ENCODE measurements around the gene FAM193A. TPM values are rescaled to one million over a fixed set of nuclear protein-coding genes. Genes with fewer than 3 reads are reported as not detected.

Gene FAM193A
- polyA plus RNA-seq, 3 donors from 2014 or later: 0.03 to 4.8 (median 0.94) TPM

DNA sequence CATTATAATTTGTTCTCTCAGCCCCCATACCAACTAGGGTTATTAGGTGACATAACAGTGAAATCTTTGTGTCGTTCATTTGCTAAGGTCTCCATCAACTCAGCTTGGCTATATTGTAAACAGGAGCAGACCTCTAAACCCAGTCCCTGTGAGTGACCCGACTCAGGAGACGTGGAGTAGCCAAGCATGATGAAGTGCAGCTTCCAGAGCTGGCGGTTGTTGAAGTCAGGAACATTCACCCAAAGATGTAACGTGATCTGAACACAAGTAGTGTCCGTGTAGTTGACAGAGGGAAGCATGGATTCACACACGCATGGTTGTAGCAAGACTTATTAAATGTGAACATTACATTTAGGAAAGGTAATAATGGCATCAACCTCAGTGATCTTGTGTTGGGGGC is 102.3 kb downstream of the FAM193A start:
- peaks cover 0 to 17% (median 4%) of the 10 kb centered on the region in 3 donors for H3K36me3 Mint-ChIP-seq
- H3K27ac Mint-ChIP-seq: no peak overlapping the region
- H3K9me3 Mint-ChIP-seq: no peaks in the 10 kb centered on the region
- H3K4me1 Mint-ChIP-seq: no peaks in the 10 kb centered on the region
- H3K4me3 Mint-ChIP-seq: no peak overlapping the region
- no peak for DNase-seq
- H3K27me3 Mint-ChIP-seq (ENCODE audit: low read depth in 3 of 3): peaks cover 0 to 3% (median 0%) of the 10 kb centered on the region in 3 donors

DNA sequence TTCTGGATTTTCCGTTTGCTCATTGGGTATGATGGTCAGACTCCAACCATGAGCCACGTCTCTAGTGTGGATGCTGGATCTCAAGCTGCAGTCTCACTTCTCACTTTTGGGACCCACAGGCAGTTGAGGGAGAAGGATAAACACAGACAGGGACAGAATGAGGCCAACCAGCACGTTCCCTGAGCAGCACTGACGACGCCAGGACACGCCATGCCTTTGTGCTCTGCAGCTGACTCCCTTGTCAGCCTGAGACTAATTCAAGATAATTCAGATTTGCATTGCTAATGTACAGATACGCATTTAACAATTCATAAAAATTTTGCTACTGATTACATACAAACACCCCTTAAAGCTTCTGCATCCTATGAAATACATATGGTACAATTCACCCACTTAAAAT is 106.5 kb downstream of the FAM193A start:
- H3K4me3 Mint-ChIP-seq: no peak overlapping the region
- no peaks in the 10 kb centered on the region for H3K9me3 Mint-ChIP-seq
- H3K27me3 Mint-ChIP-seq (ENCODE audit: low read depth in 3 of 3): peaks cover 0 to 3% (median 0%) of the 10 kb centered on the region in 3 donors
- no peak overlapping the region for H3K27ac Mint-ChIP-seq
- DNase-seq: no peak
- peaks cover 3 to 18% (median 4%) of the 10 kb centered on the region in 3 donors for H3K36me3 Mint-ChIP-seq
- H3K4me1 Mint-ChIP-seq: no peaks in the 10 kb centered on the region

GRCh38 chr4:2643555-2643954 is 107.1 kb downstream of the FAM193A start:
- Mint-ChIP-seq H3K9me3 (no peaks in the 10 kb centered on the region), H3K36me3 (peaks cover 3 to 23% (median 4%) of the 10 kb centered on the region in 3 donors), H3K27me3 (ENCODE audit: low read depth in 3 of 3) (peaks cover 0 to 1% (median 0%) of the 10 kb centered on the region in 3 donors), H3K4me3 (no peak overlapping the region), H3K27ac (peak overlapping the region in 1 of 6 donors; percentile 6), H3K4me1 (no peaks in the 10 kb centered on the region)
- no peak for DNase-seq

DNA sequence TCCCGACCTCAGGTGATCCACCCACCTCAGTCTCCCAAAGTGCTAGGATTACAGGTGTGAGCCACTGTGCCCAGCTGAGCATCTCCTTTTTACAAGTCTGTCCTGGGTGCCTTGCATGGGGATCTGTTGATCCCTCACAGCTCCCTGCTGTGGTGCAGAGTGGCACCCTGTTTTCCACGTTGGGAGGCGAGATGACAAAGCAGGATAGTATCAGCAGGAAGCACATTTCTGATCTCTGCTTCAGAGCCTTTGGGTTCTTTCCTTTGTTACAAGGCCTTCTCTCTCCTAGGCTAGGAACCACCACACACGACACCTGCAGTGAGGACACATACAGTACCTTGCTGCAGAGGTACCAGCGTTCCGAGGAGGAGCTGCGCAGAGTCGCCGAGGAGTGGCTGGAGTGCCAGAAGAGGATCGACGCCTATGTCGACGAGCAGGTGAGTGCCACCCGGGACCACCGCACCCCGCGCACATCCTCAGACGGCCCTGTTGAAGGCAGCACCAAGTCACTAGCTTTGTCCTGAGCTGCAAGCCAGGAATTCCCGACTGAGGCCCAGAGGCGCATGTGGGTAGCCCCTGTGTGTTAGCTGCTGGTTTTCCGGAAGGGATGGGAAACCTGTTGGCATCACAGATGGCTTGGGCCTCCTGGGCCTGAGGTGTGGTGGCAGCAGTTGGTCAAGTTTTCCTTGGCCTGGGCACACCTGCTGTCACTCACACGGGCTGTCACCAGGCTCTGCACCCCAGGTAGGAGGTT is 110.1 kb downstream of the FAM193A start:
- DNase-seq: no peak
- H3K9me3 Mint-ChIP-seq: no peaks in the 10 kb centered on the region
- no peak overlapping the region for H3K27ac Mint-ChIP-seq
- H3K4me3 Mint-ChIP-seq: no peak overlapping the region
- H3K27me3 Mint-ChIP-seq (ENCODE audit: low read depth in 3 of 3): no peaks in the 10 kb centered on the region
- peaks cover 5 to 6% of the 10 kb centered on the region in 2 donors for H3K4me1 Mint-ChIP-seq
- peaks cover 0 to 24% (median 8%) of the 10 kb centered on the region in 3 donors for H3K36me3 Mint-ChIP-seq

- Mint-ChIP-seq H3K4me3 (no peak overlapping the region), H3K27me3 (ENCODE audit: low read depth in 3 of 3) (no peaks in the 10 kb centered on the region), H3K27ac (no peak overlapping the region), H3K36me3 (peaks cover 0 to 23% (median 9%) of the 10 kb centered on the region in 3 donors), H3K9me3 (no peaks in the 10 kb centered on the region), H3K4me1 (peaks cover 15 to 16% of the 10 kb centered on the region in 2 donors)
- no peak for DNase-seq
Measured at GRCh38 chr4:2647403-2648158, 111.1 kb downstream of the FAM193A start.

GRCh38 chr4:2648159-2648814 is 111.8 kb downstream of the FAM193A start:
- peaks cover 18 to 20% of the 10 kb centered on the region in 2 donors for H3K4me1 Mint-ChIP-seq
- no peak overlapping the region for H3K4me3 Mint-ChIP-seq
- no peak for DNase-seq
- H3K36me3 Mint-ChIP-seq: peaks cover 0 to 23% (median 12%) of the 10 kb centered on the region in 3 donors
- H3K9me3 Mint-ChIP-seq: no peaks in the 10 kb centered on the region
- H3K27ac Mint-ChIP-seq: no peak overlapping the region
- no peaks in the 10 kb centered on the region for H3K27me3 Mint-ChIP-seq (ENCODE audit: low read depth in 3 of 3)

GRCh38 chr4:2649604-2650114 is 113.2 kb downstream of the FAM193A start:
- Mint-ChIP-seq H3K4me3 (no peak overlapping the region), H3K9me3 (no peaks in the 10 kb centered on the region), H3K27me3 (ENCODE audit: low read depth in 3 of 3) (no peaks in the 10 kb centered on the region), H3K36me3 (peaks cover 0 to 23% (median 12%) of the 10 kb centered on the region in 3 donors), H3K27ac (no peak overlapping the region), H3K4me1 (peaks cover 18 to 20% of the 10 kb centered on the region in 2 donors)
- DNase-seq: no peak

GRCh38 chr4:2650276-2650675 is 113.8 kb downstream of the FAM193A start:
- H3K27me3 Mint-ChIP-seq (ENCODE audit: low read depth in 3 of 3): no peaks in the 10 kb centered on the region
- peaks cover 18 to 20% of the 10 kb centered on the region in 2 donors for H3K4me1 Mint-ChIP-seq
- H3K27ac Mint-ChIP-seq: peak overlapping the region in 2 of 6 donors; percentile 21 to 61
- H3K9me3 Mint-ChIP-seq: no peaks in the 10 kb centered on the region
- no peak for DNase-seq
- peaks cover 0 to 20% (median 9%) of the 10 kb centered on the region in 3 donors for H3K36me3 Mint-ChIP-seq
- no peak overlapping the region for H3K4me3 Mint-ChIP-seq

DNA sequence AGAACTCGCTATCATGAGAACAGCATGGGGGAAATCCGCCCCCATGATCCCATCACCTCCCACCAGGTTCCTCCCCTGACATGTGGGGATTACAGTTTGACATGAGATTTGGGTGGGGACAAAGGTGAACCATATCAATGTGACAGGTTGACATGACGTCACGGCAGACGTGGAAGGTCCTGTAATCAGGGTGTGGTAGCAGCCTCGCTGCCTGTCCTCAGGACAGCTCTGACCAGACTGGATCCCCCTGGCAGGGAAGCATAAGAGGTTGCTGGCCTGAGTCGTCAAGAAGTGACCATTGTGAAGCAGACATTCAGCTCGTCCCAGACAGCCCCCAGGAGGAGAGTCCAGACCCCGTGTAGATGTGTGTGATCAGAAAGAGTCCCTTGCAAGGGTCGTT is 115.1 kb downstream of the FAM193A start:
- Mint-ChIP-seq H3K4me3 (peak overlapping the region in 1 of 5 donors; percentile 16), H3K27me3 (ENCODE audit: low read depth in 3 of 3) (no peaks in the 10 kb centered on the region), H3K36me3 (peaks cover 0 to 20% (median 9%) of the 10 kb centered on the region in 3 donors), H3K9me3 (no peaks in the 10 kb centered on the region), H3K27ac (peak overlapping the region in 4 of 6 donors; percentile 26 to 59 (median 40)), H3K4me1 (peaks cover 18 to 20% of the 10 kb centered on the region in 2 donors)
- no peak for DNase-seq

- Mint-ChIP-seq H3K27ac (peak overlapping the region in 4 of 6 donors; percentile 26 to 75 (median 50)), H3K9me3 (no peaks in the 10 kb centered on the region), H3K36me3 (peaks cover under 1 to 20% (median 9%) of the 10 kb centered on the region in 3 donors), H3K27me3 (ENCODE audit: low read depth in 3 of 3) (no peaks in the 10 kb centered on the region), H3K4me3 (no peak overlapping the region), H3K4me1 (peaks cover 18 to 20% of the 10 kb centered on the region in 2 donors)
- DNase-seq: no peak
Measured at GRCh38 chr4:2651998-2652397, 115.6 kb downstream of the FAM193A start.

- H3K4me1 Mint-ChIP-seq: peaks cover 18 to 20% of the 10 kb centered on the region in 2 donors
Measured at GRCh38 chr4:2652415-2653160, 116.1 kb downstream of the FAM193A start.

DNA sequence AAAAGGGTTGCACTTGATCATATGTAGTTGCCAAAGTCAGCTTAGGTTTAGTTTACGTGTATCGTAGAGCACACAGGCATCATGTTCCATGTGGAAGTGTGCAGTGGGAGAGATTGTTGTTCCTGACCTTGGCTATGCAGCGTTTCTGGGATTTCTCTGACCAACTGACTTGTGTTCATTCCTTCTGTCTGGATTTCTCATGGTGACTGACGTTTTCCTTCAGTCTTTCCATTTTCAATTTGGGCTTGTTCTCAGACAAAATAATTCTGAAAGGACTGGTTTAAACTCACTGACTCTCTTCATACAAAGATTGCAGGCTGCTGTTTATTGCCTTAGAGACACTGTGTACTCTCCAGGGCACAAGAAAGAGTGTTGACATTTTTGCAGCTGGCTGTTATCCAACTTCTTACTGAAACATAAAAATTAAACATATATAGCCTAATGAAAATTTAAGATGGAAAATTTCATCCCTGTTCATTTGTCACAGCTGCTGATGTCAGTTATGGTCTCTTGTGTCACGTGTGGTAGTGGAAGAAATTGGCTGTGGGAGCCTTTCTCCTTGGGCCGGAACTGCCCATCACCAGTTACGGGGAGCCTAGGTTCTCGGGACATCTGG is 124.3 kb downstream of the FAM193A start:
- no peak overlapping the region for H3K4me3 Mint-ChIP-seq
- peaks cover 15 to 53% (median 33%) of the 10 kb centered on the region in 3 donors for H3K36me3 Mint-ChIP-seq
- H3K4me1 Mint-ChIP-seq: peaks cover 0 to 6% of the 10 kb centered on the region in 2 donors
- no peak for DNase-seq
- H3K9me3 Mint-ChIP-seq: no peaks in the 10 kb centered on the region
- peak overlapping the region in 1 of 6 donors; percentile 9 for H3K27ac Mint-ChIP-seq
- H3K27me3 Mint-ChIP-seq (ENCODE audit: low read depth in 3 of 3): peaks cover 0 to 4% (median 0%) of the 10 kb centered on the region in 3 donors

More at GRCh38 chr4:2652415-2653160, 116.1 kb downstream of the FAM193A start:
- peaks cover 5 to 24% (median 9%) of the 10 kb centered on the region in 3 donors for H3K36me3 Mint-ChIP-seq
- H3K4me3 Mint-ChIP-seq: peak overlapping the region in 1 of 5 donors; percentile 52
- H3K27me3 Mint-ChIP-seq (ENCODE audit: low read depth in 3 of 3): no peaks in the 10 kb centered on the region
- H3K9me3 Mint-ChIP-seq: no peaks in the 10 kb centered on the region
- no peak for DNase-seq
- H3K27ac Mint-ChIP-seq: peak overlapping the region; percentile 24 to 75 (median 52)

Data from immature natural killer cell (primary cell).